A673 (cell line): ENCODE results near the gene CD180. TPM values are rescaled to one million over a fixed set of nuclear protein-coding genes. Genes with fewer than 3 reads are reported as not detected.

Source experiments
- BruUV-seq: library from RNA; stranded (reverse); fragments of 400-500 nt; replicated peaks from 2 replicates; lab custom pipeline; 2021; lab: Mats Ljungman, UMichigan
- CTCF ChIA-PET: fragments of 300-600 bp; sonication (Branson Sonifier 250); formaldehyde crosslinking; loops from one replicate; lab custom pipeline; 2022; ENCODE audit warnings: antibody characterized with exemption; lab: Charles Lee
- POLR2A ChIA-PET: fragments of 300-600 bp; sonication (Branson Sonifier 250); formaldehyde crosslinking; loops from one replicate; lab custom pipeline; 2022; ENCODE audit warnings: antibody characterized with exemption; ENCODE audit not compliant: low non-redundant PET; lab: Charles Lee
- DNase-seq: peaks from one replicate; pipeline ENCODE4 v3.0.0-alpha.2; 2015; ENCODE audit warnings: low spot score
- H3K27ac ChIP-seq: fragments of 200-600 bp; sonication (generic); 2 replicates; pipeline ENCODE4 v1.5.1; 2016; ENCODE audit warnings: mixed run types, low read depth, mild to moderate bottlenecking, mixed read lengths, antibody characterized with exemption, low read length; ENCODE audit not compliant: poor library complexity, severe bottlenecking
- H3K27me3 ChIP-seq: fragments of 200-600 bp; sonication (generic); replicated peaks from 2 replicates; pipeline ENCODE4 v1.6.1; 2017; ENCODE audit warnings: mixed run types, low read depth, mild to moderate bottlenecking, mixed read lengths, antibody characterized with exemption, low read length; ENCODE audit not compliant: insufficient read depth, poor library complexity
- H3K36me3 ChIP-seq: fragments of 200-600 bp; sonication (generic); 2 replicates; pipeline ENCODE4 v1.6.1; 2016; ENCODE audit warnings: mixed run types, mild to moderate bottlenecking, mixed read lengths, antibody characterized with exemption, low read length; ENCODE audit not compliant: insufficient read depth, poor library complexity, severe bottlenecking
- H3K4me1 ChIP-seq: fragments of 200-600 bp; sonication (generic); 2 replicates; pipeline ENCODE4 v1.6.1; 2017; ENCODE audit warnings: mixed run types, mild to moderate bottlenecking, mixed read lengths, antibody characterized with exemption, low read length; ENCODE audit not compliant: insufficient read depth, poor library complexity, severe bottlenecking
- H3K4me3 ChIP-seq: fragments of 200-600 bp; sonication (generic); 2 replicates; pipeline ENCODE4 v1.5.1; 2016; ENCODE audit warnings: low read depth, mixed run types, mild to moderate bottlenecking, mixed read lengths, low read length; ENCODE audit not compliant: poor library complexity, severe bottlenecking
- H3K9me3 ChIP-seq: fragments of 200-600 bp; sonication (generic); 2 replicates; pipeline ENCODE4 v1.6.1; 2016; ENCODE audit warnings: mixed run types, low read depth, mild to moderate bottlenecking, mixed read lengths, antibody characterized with exemption, low read length; ENCODE audit not compliant: poor library complexity, severe bottlenecking
- EZH2 ChIP-seq: fragments of 200-600 bp; sonication (generic); IDR thresholded peaks from 2 replicates; pipeline ENCODE4 v1.6.1; 2017; ENCODE audit warnings: borderline replicate concordance, low read depth, mild to moderate bottlenecking, mixed read lengths, antibody characterized with exemption, low read length; ENCODE audit not compliant: poor library complexity, severe bottlenecking
- intact Hi-C: fragments of 100-400 bp; cut with micrococcal nuclease; formaldehyde crosslinking; loops from one replicate; pipeline ENCODE4 v1.10.0; 2022; ENCODE audit not compliant: unreplicated experiment
- total RNA-seq: library from RNA; stranded (reverse); gene quantifications from 2 replicates; pipeline ENCODE4 v1.2.3, GENCODE V29; 2021
- TF ChIP-seq, protein P1 (sequence below): fragments of 300-800, 200-600 bp; sonication (generic); conservative IDR thresholded peaks from 2 replicates; pipeline ENCODE4 v1.5.1; 2017; ENCODE audit warnings: low read depth, mild to moderate bottlenecking, antibody characterized with exemption, low read length, moderate library complexity, mixed read lengths

CD180 gene
- total RNA-seq, 1 experiment from 2014 or later, result not detected

DNA sequence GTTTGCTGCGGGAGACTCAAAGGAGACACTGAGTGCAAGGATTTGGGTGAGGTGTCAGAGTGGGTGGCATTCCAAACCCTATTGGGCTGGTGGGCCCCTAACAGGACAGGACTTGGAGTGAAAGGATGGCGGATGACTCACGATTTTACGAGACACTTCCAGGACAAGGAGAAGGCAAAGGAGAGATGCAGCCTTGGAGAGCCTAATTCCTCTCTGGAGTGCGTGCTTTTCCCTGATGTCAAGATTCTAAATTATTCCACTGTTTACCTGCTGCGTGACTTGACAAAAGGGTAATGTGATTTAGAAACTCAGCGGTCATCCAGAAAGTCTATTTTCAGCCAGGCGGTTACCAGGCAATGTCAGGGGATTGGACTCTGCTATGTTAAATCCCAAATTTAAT, 41.6 kb upstream of the CD180 start:
- DNase-seq, result peak; percentile 50
- ChIA-PET POLR2A (no interaction called here), CTCF (no interaction called here)
- TF ChIP-seq, protein P1, sequence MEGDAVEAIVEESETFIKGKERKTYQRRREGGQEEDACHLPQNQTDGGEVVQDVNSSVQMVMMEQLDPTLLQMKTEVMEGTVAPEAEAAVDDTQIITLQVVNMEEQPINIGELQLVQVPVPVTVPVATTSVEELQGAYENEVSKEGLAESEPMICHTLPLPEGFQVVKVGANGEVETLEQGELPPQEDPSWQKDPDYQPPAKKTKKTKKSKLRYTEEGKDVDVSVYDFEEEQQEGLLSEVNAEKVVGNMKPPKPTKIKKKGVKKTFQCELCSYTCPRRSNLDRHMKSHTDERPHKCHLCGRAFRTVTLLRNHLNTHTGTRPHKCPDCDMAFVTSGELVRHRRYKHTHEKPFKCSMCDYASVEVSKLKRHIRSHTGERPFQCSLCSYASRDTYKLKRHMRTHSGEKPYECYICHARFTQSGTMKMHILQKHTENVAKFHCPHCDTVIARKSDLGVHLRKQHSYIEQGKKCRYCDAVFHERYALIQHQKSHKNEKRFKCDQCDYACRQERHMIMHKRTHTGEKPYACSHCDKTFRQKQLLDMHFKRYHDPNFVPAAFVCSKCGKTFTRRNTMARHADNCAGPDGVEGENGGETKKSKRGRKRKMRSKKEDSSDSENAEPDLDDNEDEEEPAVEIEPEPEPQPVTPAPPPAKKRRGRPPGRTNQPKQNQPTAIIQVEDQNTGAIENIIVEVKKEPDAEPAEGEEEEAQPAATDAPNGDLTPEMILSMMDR, result no peak
- no peak for TF ChIP-seq EZH2
- intact Hi-C loops, result no loop called here
- no peaks in the 10 kb centered on the region for H3K9me3 ChIP-seq
- no peaks in the 10 kb centered on the region for H3K36me3 ChIP-seq
- H3K27ac ChIP-seq, result peak overlapping the region; percentile 39
- peaks cover 52% of the 10 kb centered on the region for H3K4me1 ChIP-seq
- H3K4me3 ChIP-seq, result no peak overlapping the region
- BruUV-seq, result no TSS peak
- no peaks in the 10 kb centered on the region for H3K27me3 ChIP-seq

DNA sequence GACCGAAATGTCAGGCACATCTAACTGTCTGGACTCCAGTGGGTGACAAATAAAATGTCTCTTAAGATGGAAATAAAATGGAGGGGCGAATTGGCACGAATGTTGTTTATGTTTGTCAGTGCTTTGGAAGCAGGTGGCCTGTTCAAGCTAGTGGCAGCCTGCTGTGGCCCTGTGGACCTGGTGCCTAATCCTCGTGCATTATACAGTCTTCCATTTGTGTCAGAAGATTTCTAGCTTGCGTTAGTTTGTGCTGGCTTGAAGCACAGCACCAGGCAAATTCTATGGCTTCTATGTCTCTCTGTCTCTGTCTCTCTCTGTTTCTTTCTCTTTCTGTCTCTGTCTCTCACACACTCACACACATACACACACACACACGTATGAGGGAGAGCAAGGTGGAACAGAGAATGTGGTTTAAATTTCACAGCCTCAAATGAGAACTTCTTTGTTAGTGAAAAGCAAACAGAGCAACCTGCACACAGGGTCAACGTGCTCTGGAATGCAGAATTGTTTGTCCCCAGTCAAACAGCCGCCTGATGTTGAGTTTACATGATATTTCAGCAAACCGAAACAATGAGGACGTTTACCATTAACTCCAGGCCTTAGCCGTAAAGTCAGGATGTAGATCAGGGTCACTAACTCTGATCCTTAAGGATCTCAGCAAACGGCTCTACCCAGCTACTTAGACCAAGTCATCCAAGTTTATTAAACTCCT, 39.0 kb upstream of the CD180 start:
- no TSS peak for BruUV-seq
- Histone ChIP-seq H3K9me3 (no peaks in the 10 kb centered on the region), H3K4me3 (no peak overlapping the region), H3K27ac (peak overlapping the region; percentile 61), H3K27me3 (no peaks in the 10 kb centered on the region), H3K36me3 (no peaks in the 10 kb centered on the region), H3K4me1 (peaks cover 63% of the 10 kb centered on the region)
- ChIA-PET CTCF (no interaction called here), POLR2A (no interaction called here)
- no peak for DNase-seq
- intact Hi-C loops, result no loop called here
- TF ChIP-seq EZH2, result no peak
- TF ChIP-seq, protein P1, result no peak

DNA sequence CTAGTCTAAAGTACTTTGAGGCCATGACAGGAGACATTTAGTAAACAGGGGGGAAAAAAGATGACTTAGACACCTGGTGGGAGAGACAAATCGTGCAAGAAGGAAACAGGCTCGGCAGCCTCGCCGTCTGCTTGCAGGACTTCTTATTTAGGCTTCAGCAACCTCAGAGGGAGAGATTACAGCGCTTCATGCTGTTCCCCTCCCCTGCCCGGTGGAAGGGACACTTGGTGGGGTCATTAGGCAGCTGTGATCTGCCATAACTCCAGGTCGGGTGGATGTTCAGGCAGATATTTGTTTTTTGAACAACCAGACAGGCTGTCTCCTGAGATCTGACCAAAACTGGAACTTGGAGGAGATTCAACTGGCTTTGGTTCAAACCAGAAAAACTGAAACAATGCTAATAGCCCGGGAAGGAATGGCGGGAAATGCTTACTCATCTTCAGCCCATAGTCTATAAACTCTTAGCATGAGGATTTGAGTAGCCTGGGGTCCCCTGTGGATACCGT, 38.1 kb upstream of the CD180 start:
- BruUV-seq, result no TSS peak
- Histone ChIP-seq H3K4me1 (peaks cover 54% of the 10 kb centered on the region), H3K27me3 (no peaks in the 10 kb centered on the region), H3K27ac (peak overlapping the region; percentile 61), H3K9me3 (no peaks in the 10 kb centered on the region), H3K36me3 (no peaks in the 10 kb centered on the region), H3K4me3 (no peak overlapping the region)
- ChIA-PET POLR2A (interaction anchor here (0.6 kb wide), 1 partner anchor 8 kb away, joined by 3 read pairs; no protein-coding TSS in a partner anchor), CTCF (no interaction called here)
- TF ChIP-seq, protein P1, result no peak
- no peak for TF ChIP-seq EZH2
- peak; percentile 84 for DNase-seq
- intact Hi-C loops, result no loop called here
